ENCODE measurements around the gene CTXN1.

The CTXN1 gene

GRCh38 chr19:7912697-7913564, 13.0 kb downstream of the CTXN1 start:
- no peak for DNase-seq

GRCh38 chr19:7912144-7912696, 13.7 kb downstream of the CTXN1 start:
- DNase-seq: no peak

GRCh38 chr19:7911508-7912143, 14.3 kb downstream of the CTXN1 start:
- DNase-seq: no peak

GRCh38 chr19:7910321-7911161, 15.4 kb downstream of the CTXN1 start:
- no peak for DNase-seq

GRCh38 chr19:7909471-7910067, 16.4 kb downstream of the CTXN1 start:
- no peak for DNase-seq

GRCh38 chr19:7908742-7909461, 17.0 kb downstream of the CTXN1 start:
- no peak for DNase-seq

- no peak for DNase-seq
Measured at GRCh38 chr19:7908078-7908699, 17.7 kb downstream of the CTXN1 start.

- DNase-seq: no peak
Measured at GRCh38 chr19:7907544-7907943, 18.4 kb downstream of the CTXN1 start.

- DNase-seq: no peak
Measured at GRCh38 chr19:7907122-7907521, 18.8 kb downstream of the CTXN1 start.

- DNase-seq: no peak
Measured at GRCh38 chr19:7905859-7906258, 20.1 kb downstream of the CTXN1 start.

GRCh38 chr19:7905268-7905667, 20.7 kb downstream of the CTXN1 start:
- DNase-seq: no peak

GRCh38 chr19:7904074-7905020, 21.6 kb downstream of the CTXN1 start:
- DNase-seq: peak; percentile 50

- DNase-seq: peak; percentile 99
Measured at GRCh38 chr19:7903244-7904073, 22.5 kb downstream of the CTXN1 start, which contains the start of gene MAP2K7. MAP2K7 (plus strand) TSS chr19:7903877; CDS start chr19:7903945, 68 bp downstream.

- no peak for DNase-seq
Measured at GRCh38 chr19:7902796-7903243, 23.1 kb downstream of the CTXN1 start.

- DNase-seq: no peak
Measured at GRCh38 chr19:7901337-7901736, 24.6 kb downstream of the CTXN1 start.

GRCh38 chr19:7900931-7901330, 25.0 kb downstream of the CTXN1 start:
- DNase-seq: no peak

- DNase-seq: no peak
Measured at GRCh38 chr19:7900401-7900870, 25.5 kb downstream of the CTXN1 start.

- no peak for DNase-seq
Measured at GRCh38 chr19:7899751-7900378, 26.1 kb downstream of the CTXN1 start.

- no peak for DNase-seq
Measured at GRCh38 chr19:7898967-7899366, 27.0 kb downstream of the CTXN1 start.
